WTC11 (cell line): ENCODE measurements around the gene PPP6R3. TPM values are rescaled to one million over a fixed set of nuclear protein-coding genes. Genes with fewer than 3 reads are reported as not detected.

ENCODE experiments used
- ATAC-seq: fragments of 200-7000 bp; cut with Tn5 transposase; 2 replicates; pipeline ENCODE4 v1.10.0; 2021; ENCODE audit warnings: mild to moderate bottlenecking, moderate library complexity
- CTCF ChIA-PET: fragments of 300-600 bp; sonication (Branson Sonifier 250); formaldehyde crosslinking; loops from one replicate; lab custom pipeline; 2021; ENCODE audit warnings: antibody characterized with exemption; lab: Charles Lee
- POLR2A ChIA-PET: fragments of 350-600 bp; sonication (Branson Sonifier 250); formaldehyde crosslinking; loops from one replicate; lab custom pipeline; 2021; ENCODE audit warnings: antibody characterized with exemption; lab: Charles Lee
- DNase-seq: peaks from one replicate; pipeline ENCODE4 v3.0.0; 2021; ENCODE audit warnings: low spot score
- H3K27ac Mint-ChIP-seq: 2 replicates; pipeline ENCODE4 v1.8.0; 2021; ENCODE audit warnings: mixed read lengths
- H3K27me3 Mint-ChIP-seq: 2 replicates; pipeline ENCODE4 v1.8.0; 2021; ENCODE audit warnings: low read depth, mild to moderate bottlenecking, moderate library complexity, mixed read lengths
- H3K36me3 Mint-ChIP-seq: 2 replicates; pipeline ENCODE4 v1.8.0; 2021; ENCODE audit warnings: mixed read lengths
- H3K4me1 Mint-ChIP-seq: 2 replicates; pipeline ENCODE4 v1.8.0; 2022; ENCODE audit warnings: mixed read lengths
- H3K4me3 Mint-ChIP-seq: 2 replicates; pipeline ENCODE4 v1.8.0; 2021; ENCODE audit warnings: mild to moderate bottlenecking, moderate library complexity, mixed read lengths
- H3K9me3 Mint-ChIP-seq: 2 replicates; pipeline ENCODE4 v1.8.0; 2021; ENCODE audit warnings: mixed read lengths
- AFF4 ChIP-seq: sonication (generic); formaldehyde crosslinking; IDR thresholded peaks from 2 replicates; pipeline ENCODE4 v1.8.1; 2023; ENCODE audit warnings: mild to moderate bottlenecking, missing genetic modification reagents, borderline replicate concordance
- ARID4B ChIP-seq: sonication (generic); formaldehyde crosslinking; IDR thresholded peaks from 2 replicates; pipeline ENCODE4 v1.8.0; 2023; ENCODE audit warnings: missing genetic modification reagents, mild to moderate bottlenecking, borderline replicate concordance
- ATF3 ChIP-seq: sonication (generic); formaldehyde crosslinking; conservative IDR thresholded peaks from 2 replicates; pipeline ENCODE4 v1.8.1; 2022; ENCODE audit warnings: mild to moderate bottlenecking, missing genetic modification reagents
- ATF6 ChIP-seq: sonication (generic); formaldehyde crosslinking; IDR thresholded peaks from 2 replicates; pipeline ENCODE4 v1.8.1; 2023; ENCODE audit warnings: mild to moderate bottlenecking, missing genetic modification reagents
- CBFB ChIP-seq: sonication (generic); formaldehyde crosslinking; IDR thresholded peaks from 2 replicates; pipeline ENCODE4 v1.8.1; 2022; ENCODE audit warnings: mild to moderate bottlenecking, low read depth, missing genetic modification reagents
- CTCF ChIP-seq: fragments of 200-600 bp; IDR thresholded peaks from 2 replicates; pipeline ENCODE4 v1.8.0; 2022; ENCODE audit warnings: antibody characterized with exemption
- ELF4 ChIP-seq: sonication (generic); formaldehyde crosslinking; IDR thresholded peaks from 2 replicates; pipeline ENCODE4 v1.8.1; 2022; ENCODE audit warnings: low read depth, mild to moderate bottlenecking, moderate library complexity, missing genetic modification reagents
- ESRRA ChIP-seq: sonication (generic); formaldehyde crosslinking; IDR thresholded peaks from 2 replicates; pipeline ENCODE4 v1.8.1; 2022; ENCODE audit warnings: mild to moderate bottlenecking, missing genetic modification reagents, borderline replicate concordance
- FOXJ3 ChIP-seq: sonication (generic); formaldehyde crosslinking; IDR thresholded peaks from 2 replicates; pipeline ENCODE4 v1.9.0; 2021; ENCODE audit warnings: missing genetic modification reagents, mild to moderate bottlenecking, borderline replicate concordance
- GTF2I ChIP-seq: fragments of 250-450 bp; sonication (Bioruptor Pico); conservative IDR thresholded peaks from 2 replicates; pipeline ENCODE4 v1.4.0; 2021; ENCODE audit warnings: mild to moderate bottlenecking
- IRF2 ChIP-seq: sonication (generic); formaldehyde crosslinking; IDR thresholded peaks from 2 replicates; pipeline ENCODE4 v1.8.0; 2022; ENCODE audit warnings: low read depth, missing genetic modification reagents, borderline replicate concordance
- NFE2L1 ChIP-seq: sonication (generic); formaldehyde crosslinking; IDR thresholded peaks from 2 replicates; pipeline ENCODE4 v1.8.1; 2023; ENCODE audit warnings: missing genetic modification reagents
- RELA ChIP-seq: sonication (generic); formaldehyde crosslinking; IDR thresholded peaks from 2 replicates; pipeline ENCODE4 v1.8.1; 2022; ENCODE audit warnings: missing genetic modification reagents, mild to moderate bottlenecking, borderline replicate concordance
- ZNF317 ChIP-seq: sonication (generic); formaldehyde crosslinking; IDR thresholded peaks from 2 replicates; pipeline ENCODE4 v1.8.1; 2023; ENCODE audit warnings: low read depth, mild to moderate bottlenecking, moderate library complexity, missing genetic modification reagents, borderline replicate concordance
- ZNF416 ChIP-seq: fragments of 250-450 bp; sonication (Bioruptor Pico); IDR thresholded peaks from 2 replicates; pipeline ENCODE4 v1.9.0; 2021; ENCODE audit warnings: mild to moderate bottlenecking, inconsistent platforms
- ZSCAN18 ChIP-seq: fragments of 250-450 bp; sonication (Bioruptor Pico); IDR thresholded peaks from 2 replicates; pipeline ENCODE4 v2.1.2; 2022; ENCODE audit warnings: mild to moderate bottlenecking, moderate library complexity
- total RNA-seq: library from RNA; stranded (reverse); gene quantifications from 3 replicates; pipeline ENCODE4 v1.2.3, GENCODE V29; 2021

Gene PPP6R3
- total RNA-seq, 1 experiment from 2014 or later: 138 TPM

- no peak for TF ChIP-seq ATF6
- TF ChIP-seq ZNF317 (CRISPR knock-in tag): no peak
- TF ChIP-seq IRF2: no peak
- no peak for TF ChIP-seq ELF4 (CRISPR knock-in tag)
- TF ChIP-seq FOXJ3 (CRISPR knock-in tag): no peak
- TF ChIP-seq ZSCAN18 (CRISPR knock-in tag): no peak
- no peak for TF ChIP-seq NFE2L1 (CRISPR knock-in tag)
- no peak for TF ChIP-seq ARID4B (CRISPR knock-in tag)
- TF ChIP-seq CBFB (CRISPR knock-in tag): no peak
- TF ChIP-seq ATF3 (CRISPR knock-in tag): no peak
- TF ChIP-seq CTCF: no peak
These were observed 190.2 kb downstream of the PPP6R3 start (continued) for GRCh38 chr11:68650801-68651200.

- Mint-ChIP-seq H3K4me1 (peaks cover 12% of the 10 kb centered on the region; the same call in 1 of the 2 replicates), H3K9me3 (peaks cover 24% of the 10 kb centered on the region), H3K27me3 (peaks cover 3% of the 10 kb centered on the region; the same call in 1 of the 2 replicates), H3K36me3 (peaks cover 22% of the 10 kb centered on the region), H3K4me3 (no peak overlapping the region), H3K27ac (no peak overlapping the region)
- POLR2A ChIA-PET: no interaction called here
- CTCF ChIA-PET: interaction anchor here (1.8 kb wide), 1 partner anchor 147 kb away, joined by 4 read pairs; no protein-coding TSS in a partner anchor
- no peak for TF ChIP-seq RELA (CRISPR knock-in tag)
- no peak for TF ChIP-seq NFE2L1 (CRISPR knock-in tag)
- no peak for TF ChIP-seq ZNF416 (CRISPR knock-in tag)
- no peak for TF ChIP-seq AFF4 (CRISPR knock-in tag)
- no peak for TF ChIP-seq ESRRA (CRISPR knock-in tag)
- TF ChIP-seq GTF2I (CRISPR knock-in tag): no peak
- DNase-seq: no peak
- peak; percentile 36 for ATAC-seq
These were observed 190.8 kb downstream of the PPP6R3 start for GRCh38 chr11:68651208-68651984.
